Gastrocnemius medialis (tissue), 4 donors: ENCODE measurements around the gene RPS14.

ENCODE experiments used
- CTCF ChIP-seq, 5 experiments: fragments of 450-650 bp in 3 of 5; fragments of 200-600 bp in 2 of 5; sonication (generic) in 2 of 5; IDR thresholded peaks in 4 of 5; conservative IDR thresholded peaks in 1 of 5; 1 replicate in 4 of 5; 2 replicates in 1 of 5; pipeline ENCODE4 v1.5.1; 2016 to 2019; ENCODE audit warnings: antibody characterized with exemption in 5 of 5, mild to moderate bottlenecking in 3 of 5, moderate library complexity in 3 of 5
- POLR2A ChIP-seq, 2 donors: fragments of 450-650 bp; IDR thresholded peaks; one replicate each; pipeline ENCODE4 v1.6.1; 2017; ENCODE audit warnings: antibody characterized with exemption in 2 of 2, mild to moderate bottlenecking in 2 of 2, moderate library complexity in 2 of 2

- TF ChIP-seq POLR2A (IDR thresholded peaks at IDR 0.05) (no peak), CTCF (IDR thresholded peaks at IDR 0.05 in 4 of 5, conservative IDR thresholded peaks at IDR 0.05 in 1 of 5) (no peak)
Observed at GRCh38 chr5:150397782-150398721, 51.5 kb downstream of the RPS14 start.
